ENCODE data around the gene ABCB8. TPM values are rescaled to one million over a fixed set of nuclear protein-coding genes. Genes with fewer than 3 reads are reported as not detected.

The ABCB8 gene
- total and polyA plus RNA-seq, 9 of the 15 experiments (the other 6 are each of a cell fraction or from before 2014, with no cell fraction given): 7.6 to 106 (median 36.3) TPM

GRCh38 chr7:151038951-151039849 is 10.9 kb downstream of the ABCB8 start (continued):
- TF ChIP-seq ESRRB (CRISPR knock-in tag; IDR thresholded peaks at IDR 0.05; ENCODE audit: borderline replicate concordance) (no peak), ZBTB5 (IDR thresholded peaks at IDR 0.05) (no peak), YY1 (IDR thresholded peaks at IDR 0.05; ENCODE audit: borderline replicate concordance in 1 of 3, control insufficient read depth in 1 of 3, extremely low read depth in 1 of 3, insufficient read depth in 3 of 3, insufficient read length in 1 of 3, insufficient replicate concordance in 2 of 3, low read depth in 1 of 3, low read length in 2 of 3) (peak in 1 of 3 experiments; percentile 28), MCM5 (IDR thresholded peaks at IDR 0.05; ENCODE audit: low read depth) (no peak), ZNF518B (CRISPR knock-in tag; IDR thresholded peaks at IDR 0.05) (no peak), PHF21A (IDR thresholded peaks at IDR 0.05; ENCODE audit: borderline replicate concordance, low read depth) (no peak), MCM2 (IDR thresholded peaks at IDR 0.05; ENCODE audit: low read depth) (no peak), ARID3A (IDR thresholded peaks at IDR 0.05; ENCODE audit: borderline replicate concordance, low read depth, low read length) (peak; percentile 47; the same call in 1 of the 2 replicates), ATF2 (CRISPR knock-in tag; IDR thresholded peaks at IDR 0.05) (no peak), NR4A1 (CRISPR knock-in tag; IDR thresholded peaks at IDR 0.05) (no peak; the same call in 1 of the 2 replicates), NR4A1 (tag; IDR thresholded peaks at IDR 0.05) (0 out of 2 replicates have a peak, but pooled peaks have one; percentile 38), BRD4 (IDR thresholded peaks at IDR 0.05) (no peak), ZBTB33 (CRISPR knock-in tag; IDR thresholded peaks at IDR 0.05) (peak; percentile 9; the same call in 1 of the 2 replicates), HDAC1 (IDR thresholded peaks at IDR 0.05) (peak in 1 of 2 experiments; percentile 42; a peak in 2 of 4 replicates)

All from K562 (cell line).